ENCODE data around the gene WASHC2A. TPM values are rescaled to one million over a fixed set of nuclear protein-coding genes. Genes with fewer than 3 reads are reported as not detected.
"Not testable (repeated sequence)": the region's sequence is repeated elsewhere in the genome, so short reads cannot be mapped to it uniquely, and the experiment has no call there.

The WASHC2A gene
- total and polyA plus RNA-seq, 7 donors = 10.9 to 24.7 (median 16.6) TPM

GRCh38 chr10:50112419-50113112 lies 44.8 kb downstream of the WASHC2A start:
- whole genome bisulfite sequencing, 3 donors = 97% methylated on average over 5 to 7 of the region's 9 CpGs
- H3K36me3 ChIP-seq (ENCODE audit: insufficient read depth in 1 of 2, low read depth in 1 of 2) = peaks cover 0 to 15% of the 10 kb centered on the region in 2 donors
- H3K27me3 ChIP-seq (ENCODE audit: insufficient read depth in 3 of 3, low read length in 2 of 3); intact Hi-C loops (cut with DNase I); H3K9me3 ChIP-seq; DNase-seq; H3K4me1 ChIP-seq; H3K4me3 ChIP-seq; ATAC-seq; H3K27ac ChIP-seq: not testable (repeated sequence)

GRCh38 chr10:50126765-50127164 lies 59.0 kb downstream of the WASHC2A start:
- H3K27me3 ChIP-seq (ENCODE audit: insufficient read depth in 3 of 3, low read length in 2 of 3); H3K4me3 ChIP-seq; intact Hi-C loops (cut with DNase I); DNase-seq; H3K27ac ChIP-seq; ATAC-seq; H3K4me1 ChIP-seq; H3K9me3 ChIP-seq: not testable (repeated sequence)
- 72 to 89% (median 74%) methylated on average over 2 of the region's 2 CpGs for WGBS, 3 donors
- peaks cover 0 to 35% of the 10 kb centered on the region in 2 donors for H3K36me3 ChIP-seq (ENCODE audit: insufficient read depth in 1 of 2, low read depth in 1 of 2)

- DNase-seq; H3K27ac ChIP-seq; H3K4me1 ChIP-seq; H3K4me3 ChIP-seq; intact Hi-C loops (cut with DNase I); H3K9me3 ChIP-seq; ATAC-seq; H3K27me3 ChIP-seq (ENCODE audit: insufficient read depth in 3 of 3, low read length in 2 of 3): not testable (repeated sequence)
- WGBS, 3 donors = 20 to 50% (median 45%) methylated on average over 1 to 2 of the region's 5 CpGs
- peaks cover 0 to 42% of the 10 kb centered on the region in 2 donors for H3K36me3 ChIP-seq (ENCODE audit: insufficient read depth in 1 of 2, low read depth in 1 of 2)
These were observed 60.1 kb downstream of the WASHC2A start for GRCh38 chr10:50127770-50128292.

- H3K27ac ChIP-seq; H3K9me3 ChIP-seq; H3K4me3 ChIP-seq; ATAC-seq; H3K27me3 ChIP-seq (ENCODE audit: insufficient read depth in 3 of 3, low read length in 2 of 3); DNase-seq; intact Hi-C loops (cut with DNase I); H3K4me1 ChIP-seq: not testable (repeated sequence)
- WGBS, 3 donors = 86 to 93% (median 88%) methylated on average over 7 to 8 of the region's 8 CpGs
- peaks cover 0 to 42% of the 10 kb centered on the region in 2 donors for H3K36me3 ChIP-seq (ENCODE audit: insufficient read depth in 1 of 2, low read depth in 1 of 2)
These were observed 63.7 kb downstream of the WASHC2A start for GRCh38 chr10:50131245-50131965.

GRCh38 chr10:50132322-50132721 lies 64.6 kb downstream of the WASHC2A start:
- DNase-seq; intact Hi-C loops (cut with DNase I); H3K27me3 ChIP-seq (ENCODE audit: insufficient read depth in 3 of 3, low read length in 2 of 3); H3K9me3 ChIP-seq; H3K4me1 ChIP-seq; ATAC-seq; H3K4me3 ChIP-seq; H3K27ac ChIP-seq: not testable (repeated sequence)
- 81 to 89% (median 85%) methylated on average over 6 of the region's 6 CpGs for WGBS, 3 donors
- H3K36me3 ChIP-seq (ENCODE audit: insufficient read depth in 1 of 2, low read depth in 1 of 2) = peaks cover 0 to 36% of the 10 kb centered on the region in 2 donors

GRCh38 chr10:50132841-50133240 lies 65.1 kb downstream of the WASHC2A start:
- H3K9me3 ChIP-seq; DNase-seq; H3K27me3 ChIP-seq (ENCODE audit: insufficient read depth in 3 of 3, low read length in 2 of 3); H3K4me3 ChIP-seq; H3K4me1 ChIP-seq; H3K27ac ChIP-seq; intact Hi-C loops (cut with DNase I); ATAC-seq: not testable (repeated sequence)
- 96% methylated on average over 3 of the region's 3 CpGs for WGBS, 3 donors
- H3K36me3 ChIP-seq (ENCODE audit: insufficient read depth in 1 of 2, low read depth in 1 of 2) = peaks cover 0 to 36% of the 10 kb centered on the region in 2 donors

- H3K27ac ChIP-seq; ATAC-seq; intact Hi-C loops (cut with DNase I); H3K9me3 ChIP-seq; H3K4me1 ChIP-seq; H3K4me3 ChIP-seq; DNase-seq; H3K36me3 ChIP-seq (ENCODE audit: insufficient read depth in 1 of 2, low read depth in 1 of 2); H3K27me3 ChIP-seq (ENCODE audit: insufficient read depth in 3 of 3, low read length in 2 of 3): not testable (repeated sequence)
- WGBS, 3 donors = 64 to 67% (median 64%) methylated on average over 10 of the region's 10 CpGs
These were observed 75.9 kb downstream of the WASHC2A start for GRCh38 chr10:50143512-50144174.

GRCh38 chr10:50145575-50145974 lies 77.8 kb downstream of the WASHC2A start:
- H3K4me3 ChIP-seq; DNase-seq; H3K27me3 ChIP-seq (ENCODE audit: insufficient read depth in 3 of 3, low read length in 2 of 3); H3K9me3 ChIP-seq; H3K27ac ChIP-seq; ATAC-seq; intact Hi-C loops (cut with DNase I); H3K36me3 ChIP-seq (ENCODE audit: insufficient read depth in 1 of 2, low read depth in 1 of 2); H3K4me1 ChIP-seq: not testable (repeated sequence)
- WGBS, 3 donors = 0 to 5% (median 0%) methylated on average over 1 of the region's 1 CpG
